GM23338 (cell line): Measurements from ENCODE around the gene CDAN1.

Experiments used
- CREB1 ChIP-seq: fragments of 250-450 bp; sonication (Bioruptor Pico); IDR thresholded peaks from 2 replicates; pipeline ENCODE4 v1.5.0; 2020; ENCODE audit warnings: low read depth, mild to moderate bottlenecking, moderate library complexity
- EZH2 ChIP-seq: fragments of 200-600 bp; sonication (generic); IDR thresholded peaks from one replicate; pipeline ENCODE4 v1.8.0; 2017; ENCODE audit warnings: antibody characterized with exemption, mild to moderate bottlenecking, low read depth; ENCODE audit not compliant: unreplicated experiment
- EZH2phosphoT487 ChIP-seq: fragments of 200-600 bp; sonication (generic); IDR thresholded peaks from one replicate; pipeline ENCODE4 v1.8.1; 2018; ENCODE audit warnings: antibody characterized with exemption; ENCODE audit not compliant: unreplicated experiment
- JUNB ChIP-seq: IDR thresholded peaks from one replicate; pipeline ENCODE4 v1.6.1; 2016; ENCODE audit warnings: antibody characterized with exemption; ENCODE audit not compliant: unreplicated experiment
- NANOG ChIP-seq: IDR thresholded peaks from 2 replicates; pipeline ENCODE4 v1.6.1; 2016; ENCODE audit warnings: antibody characterized with exemption, borderline replicate concordance
- POLR2AphosphoS5 ChIP-seq: IDR thresholded peaks from 2 replicates; pipeline ENCODE4 v1.6.1; 2016; ENCODE audit warnings: antibody characterized with exemption, low read depth
- STAT1 ChIP-seq: IDR thresholded peaks from one replicate; pipeline ENCODE4 v1.6.1; 2016; ENCODE audit warnings: antibody characterized with exemption; ENCODE audit not compliant: unreplicated experiment
- ZNF331 ChIP-seq: fragments of 250-450 bp; sonication (Bioruptor Pico); IDR thresholded peaks from 2 replicates; pipeline ENCODE4 v1.5.0; 2020; ENCODE audit warnings: low read depth, mild to moderate bottlenecking, moderate library complexity
- TF ChIP-seq, protein P1 (sequence below), 2 experiments: fragments of 200-600 bp in 1 of 2; sonication (generic) in 1 of 2; conservative IDR thresholded peaks; 2 replicates each; pipeline versions ENCODE4 v1.5.1 to v1.6.1; 2016 to 2017; ENCODE audit warnings: antibody characterized with exemption in 2 of 2, low read depth in 2 of 2, mild to moderate bottlenecking in 2 of 2, moderate library complexity in 1 of 2
- TF ChIP-seq, protein P2 (sequence below): IDR thresholded peaks from one replicate; pipeline ENCODE4 v1.6.1; 2018; ENCODE audit warnings: antibody characterized with exemption; ENCODE audit not compliant: unreplicated experiment
- TF ChIP-seq, protein P3 (sequence below): IDR thresholded peaks from 2 replicates; pipeline ENCODE4 v1.6.1; 2016; ENCODE audit warnings: antibody characterized with exemption

DNA sequence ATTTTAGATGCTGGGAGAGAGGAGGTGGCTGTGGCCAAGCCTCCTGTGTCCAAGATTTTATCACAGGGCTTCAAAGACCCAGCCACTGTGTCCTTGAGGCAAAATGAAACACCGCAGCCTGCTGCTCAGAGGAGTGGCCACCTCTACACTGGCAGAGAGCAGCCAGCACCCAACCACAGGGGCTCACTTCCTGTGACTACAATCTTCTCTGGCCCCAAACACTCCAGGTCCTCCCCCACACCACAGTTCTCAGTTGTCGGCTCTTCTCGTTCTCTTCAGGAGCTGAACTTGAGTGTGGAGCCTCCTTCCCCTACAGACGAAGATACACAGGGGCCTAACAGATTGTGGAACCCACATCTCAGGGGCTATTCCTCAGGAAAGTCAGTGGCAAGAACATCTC, 45.6 kb downstream of the CDAN1 start:
- TF ChIP-seq, protein P1, sequence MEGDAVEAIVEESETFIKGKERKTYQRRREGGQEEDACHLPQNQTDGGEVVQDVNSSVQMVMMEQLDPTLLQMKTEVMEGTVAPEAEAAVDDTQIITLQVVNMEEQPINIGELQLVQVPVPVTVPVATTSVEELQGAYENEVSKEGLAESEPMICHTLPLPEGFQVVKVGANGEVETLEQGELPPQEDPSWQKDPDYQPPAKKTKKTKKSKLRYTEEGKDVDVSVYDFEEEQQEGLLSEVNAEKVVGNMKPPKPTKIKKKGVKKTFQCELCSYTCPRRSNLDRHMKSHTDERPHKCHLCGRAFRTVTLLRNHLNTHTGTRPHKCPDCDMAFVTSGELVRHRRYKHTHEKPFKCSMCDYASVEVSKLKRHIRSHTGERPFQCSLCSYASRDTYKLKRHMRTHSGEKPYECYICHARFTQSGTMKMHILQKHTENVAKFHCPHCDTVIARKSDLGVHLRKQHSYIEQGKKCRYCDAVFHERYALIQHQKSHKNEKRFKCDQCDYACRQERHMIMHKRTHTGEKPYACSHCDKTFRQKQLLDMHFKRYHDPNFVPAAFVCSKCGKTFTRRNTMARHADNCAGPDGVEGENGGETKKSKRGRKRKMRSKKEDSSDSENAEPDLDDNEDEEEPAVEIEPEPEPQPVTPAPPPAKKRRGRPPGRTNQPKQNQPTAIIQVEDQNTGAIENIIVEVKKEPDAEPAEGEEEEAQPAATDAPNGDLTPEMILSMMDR (conservative IDR thresholded peaks at IDR 0.05; ENCODE audit: low read depth in 2 of 2) = no peak
- TF ChIP-seq POLR2AphosphoS5 = no peak
- TF ChIP-seq, protein P2, sequence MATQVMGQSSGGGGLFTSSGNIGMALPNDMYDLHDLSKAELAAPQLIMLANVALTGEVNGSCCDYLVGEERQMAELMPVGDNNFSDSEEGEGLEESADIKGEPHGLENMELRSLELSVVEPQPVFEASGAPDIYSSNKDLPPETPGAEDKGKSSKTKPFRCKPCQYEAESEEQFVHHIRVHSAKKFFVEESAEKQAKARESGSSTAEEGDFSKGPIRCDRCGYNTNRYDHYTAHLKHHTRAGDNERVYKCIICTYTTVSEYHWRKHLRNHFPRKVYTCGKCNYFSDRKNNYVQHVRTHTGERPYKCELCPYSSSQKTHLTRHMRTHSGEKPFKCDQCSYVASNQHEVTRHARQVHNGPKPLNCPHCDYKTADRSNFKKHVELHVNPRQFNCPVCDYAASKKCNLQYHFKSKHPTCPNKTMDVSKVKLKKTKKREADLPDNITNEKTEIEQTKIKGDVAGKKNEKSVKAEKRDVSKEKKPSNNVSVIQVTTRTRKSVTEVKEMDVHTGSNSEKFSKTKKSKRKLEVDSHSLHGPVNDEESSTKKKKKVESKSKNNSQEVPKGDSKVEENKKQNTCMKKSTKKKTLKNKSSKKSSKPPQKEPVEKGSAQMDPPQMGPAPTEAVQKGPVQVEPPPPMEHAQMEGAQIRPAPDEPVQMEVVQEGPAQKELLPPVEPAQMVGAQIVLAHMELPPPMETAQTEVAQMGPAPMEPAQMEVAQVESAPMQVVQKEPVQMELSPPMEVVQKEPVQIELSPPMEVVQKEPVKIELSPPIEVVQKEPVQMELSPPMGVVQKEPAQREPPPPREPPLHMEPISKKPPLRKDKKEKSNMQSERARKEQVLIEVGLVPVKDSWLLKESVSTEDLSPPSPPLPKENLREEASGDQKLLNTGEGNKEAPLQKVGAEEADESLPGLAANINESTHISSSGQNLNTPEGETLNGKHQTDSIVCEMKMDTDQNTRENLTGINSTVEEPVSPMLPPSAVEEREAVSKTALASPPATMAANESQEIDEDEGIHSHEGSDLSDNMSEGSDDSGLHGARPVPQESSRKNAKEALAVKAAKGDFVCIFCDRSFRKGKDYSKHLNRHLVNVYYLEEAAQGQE = no peak
- TF ChIP-seq EZH2phosphoT487 = no peak
- no peak for TF ChIP-seq CREB1 (CRISPR knock-in tag)
- TF ChIP-seq EZH2 = no peak
- TF ChIP-seq JUNB = no peak
- TF ChIP-seq, protein P3, sequence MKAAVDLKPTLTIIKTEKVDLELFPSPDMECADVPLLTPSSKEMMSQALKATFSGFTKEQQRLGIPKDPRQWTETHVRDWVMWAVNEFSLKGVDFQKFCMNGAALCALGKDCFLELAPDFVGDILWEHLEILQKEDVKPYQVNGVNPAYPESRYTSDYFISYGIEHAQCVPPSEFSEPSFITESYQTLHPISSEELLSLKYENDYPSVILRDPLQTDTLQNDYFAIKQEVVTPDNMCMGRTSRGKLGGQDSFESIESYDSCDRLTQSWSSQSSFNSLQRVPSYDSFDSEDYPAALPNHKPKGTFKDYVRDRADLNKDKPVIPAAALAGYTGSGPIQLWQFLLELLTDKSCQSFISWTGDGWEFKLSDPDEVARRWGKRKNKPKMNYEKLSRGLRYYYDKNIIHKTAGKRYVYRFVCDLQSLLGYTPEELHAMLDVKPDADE = no peak
- TF ChIP-seq NANOG = no peak
- TF ChIP-seq ZNF331 (CRISPR knock-in tag) = no peak
- no peak for TF ChIP-seq STAT1
